Measurements from ENCODE around the gene CDK13.
"Not testable (repeated sequence)": the region's sequence is repeated elsewhere in the genome, so short reads cannot be mapped to it uniquely, and the experiment has no call there.

Gene CDK13

DNA sequence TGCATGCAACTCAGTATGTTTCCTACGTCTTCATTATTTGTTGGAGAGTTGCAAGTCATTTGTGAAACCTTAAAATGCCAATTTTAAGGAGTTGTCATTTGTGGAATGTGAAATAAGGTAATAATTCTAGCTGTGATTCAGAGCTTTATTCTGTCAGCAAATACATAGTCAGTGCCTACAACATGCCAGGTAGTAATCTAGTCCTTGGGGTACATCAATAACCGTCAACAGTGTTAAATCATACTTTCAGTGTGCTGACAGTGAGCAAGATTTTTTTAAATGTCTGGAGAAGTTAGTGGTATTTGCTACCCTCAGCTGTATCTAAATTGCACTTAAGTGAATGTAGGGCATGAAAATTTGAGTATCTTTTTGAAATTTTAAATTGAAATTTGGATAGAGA is 147.7 kb downstream of the CDK13 start:
- no peak for DNase-seq (ENCODE audit: low read depth in 2 of 2)

DNA sequence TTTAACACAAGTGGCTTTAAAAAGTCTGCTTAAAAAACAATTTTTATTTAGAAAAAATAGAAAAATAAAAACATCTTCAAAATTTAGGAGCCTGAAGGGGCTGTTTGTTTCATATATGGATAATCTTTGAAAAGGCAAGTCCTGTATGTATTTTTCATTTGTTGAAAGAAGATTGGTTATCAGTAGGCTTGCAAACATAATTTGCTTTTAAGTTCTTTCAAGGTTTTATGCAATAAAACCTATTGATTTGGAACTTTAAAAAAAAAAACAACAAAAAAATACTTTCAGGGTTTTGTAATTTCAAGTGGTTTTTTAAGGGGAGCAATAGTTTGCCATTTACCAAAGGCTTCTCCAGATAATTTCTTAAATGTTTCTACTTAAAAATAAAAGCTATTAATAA is 148.8 kb downstream of the CDK13 start:
- no peak for DNase-seq (ENCODE audit: low read depth in 2 of 2)

DNA sequence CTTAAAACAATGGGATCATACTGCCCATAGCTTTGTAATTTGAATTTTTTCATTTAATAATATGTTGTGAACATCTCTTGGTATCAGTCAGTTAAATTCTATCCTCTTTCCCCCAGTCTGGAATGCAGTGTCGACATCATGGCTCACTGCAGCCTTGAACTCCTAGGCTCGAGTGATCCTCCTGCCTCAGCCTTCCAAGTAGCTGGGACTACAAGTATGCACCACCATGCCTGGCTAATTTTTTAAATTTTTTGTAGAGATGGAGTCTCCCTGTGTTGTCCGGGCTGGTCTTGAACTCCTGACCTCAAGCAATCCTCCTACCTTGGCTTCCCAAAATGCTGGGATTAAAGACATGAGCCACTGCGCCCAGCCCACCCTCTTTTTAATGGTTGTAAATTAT is 149.8 kb downstream of the CDK13 start:
- DNase-seq (ENCODE audit: low read depth in 2 of 2), result no peak

DNA sequence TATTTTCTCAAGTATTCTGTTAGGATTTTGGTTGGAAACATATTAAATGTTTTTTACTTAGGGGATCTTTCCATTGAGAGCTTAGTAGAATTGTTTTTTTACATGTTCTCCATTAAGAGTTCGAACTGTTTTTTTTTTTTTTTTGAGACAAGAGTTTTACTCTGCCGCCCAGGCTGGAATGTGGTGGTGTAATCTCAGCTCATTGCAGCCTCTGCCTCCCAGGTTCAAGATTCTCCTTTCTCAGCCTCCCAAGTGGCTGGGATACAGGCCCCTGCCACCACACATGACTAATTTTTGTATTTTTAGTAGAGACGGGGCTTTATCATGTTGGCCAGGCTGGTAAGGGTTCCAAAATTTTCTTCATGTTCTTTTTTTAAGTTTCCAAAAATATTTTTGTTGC is 151.1 kb downstream of the CDK13 start:
- DNase-seq (ENCODE audit: low read depth in 2 of 2), result no peak

DNA sequence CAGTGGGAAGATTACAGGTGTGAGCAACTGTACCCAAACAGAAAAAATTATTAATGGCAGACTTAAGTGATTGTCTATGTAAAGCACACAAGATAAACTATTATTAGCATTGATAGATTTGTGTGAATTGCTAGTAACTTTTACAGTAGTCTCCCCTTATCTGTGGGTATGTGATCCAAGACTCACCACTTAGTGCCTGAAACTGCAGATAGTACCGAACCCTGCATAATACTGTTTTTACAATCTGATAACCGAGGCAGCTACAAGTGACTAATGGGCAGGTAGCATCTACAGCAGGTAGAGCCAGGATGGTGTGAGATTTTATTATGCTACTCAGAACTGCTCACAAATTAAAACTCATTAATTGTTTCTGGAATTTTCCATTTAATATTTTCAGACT is 152.8 kb downstream of the CDK13 start:
- no peak for DNase-seq (ENCODE audit: low read depth in 2 of 2)

DNA sequence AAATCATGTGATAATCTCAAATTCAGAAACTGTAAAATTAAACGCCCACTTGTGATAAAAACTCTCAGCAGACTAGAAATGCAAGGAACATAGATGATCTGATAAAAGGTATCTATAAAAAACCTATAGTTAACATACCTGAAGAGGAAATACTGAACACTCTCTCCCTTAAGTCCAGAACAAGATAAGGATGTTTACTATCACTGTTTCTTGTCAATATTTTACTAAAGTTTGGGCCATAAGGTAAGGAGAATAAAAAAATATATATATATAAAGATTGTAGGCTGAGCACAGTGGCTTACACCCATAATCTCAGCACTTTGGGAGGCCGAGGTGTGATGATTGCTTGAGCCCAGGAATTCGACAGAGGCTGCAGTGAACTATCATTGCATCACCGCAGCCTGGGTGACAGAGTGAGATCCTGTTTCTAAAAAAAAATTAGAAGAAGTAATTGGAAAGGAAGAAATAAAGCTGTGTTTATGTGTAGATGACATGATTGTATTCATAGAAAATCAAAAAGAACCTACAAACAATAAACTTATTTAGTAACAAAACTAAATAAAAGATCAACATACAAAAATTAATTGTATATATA is 155.9 kb downstream of the CDK13 start:
- no peak for DNase-seq (ENCODE audit: low read depth in 2 of 2)

DNA sequence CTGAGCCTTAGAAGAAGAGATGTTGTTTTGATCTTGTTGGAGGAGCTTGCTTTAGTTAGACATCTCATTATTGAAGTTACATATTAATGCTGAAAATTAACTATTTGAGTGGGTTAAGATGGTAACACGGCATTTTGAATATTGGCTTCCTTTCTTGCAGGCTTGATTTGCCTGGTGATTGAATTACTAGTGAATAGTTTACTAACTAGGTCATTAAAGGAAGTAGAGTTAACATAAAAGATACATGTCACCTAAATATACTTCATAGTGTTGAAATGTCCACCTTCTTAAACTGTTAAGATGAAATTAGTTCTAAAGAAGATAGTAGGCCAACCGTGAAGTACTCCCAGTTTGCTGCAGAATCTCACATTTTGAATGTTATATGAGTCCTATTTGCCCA is 165.9 kb downstream of the CDK13 start:
- no peak for DNase-seq (ENCODE audit: low read depth in 2 of 2)

DNA sequence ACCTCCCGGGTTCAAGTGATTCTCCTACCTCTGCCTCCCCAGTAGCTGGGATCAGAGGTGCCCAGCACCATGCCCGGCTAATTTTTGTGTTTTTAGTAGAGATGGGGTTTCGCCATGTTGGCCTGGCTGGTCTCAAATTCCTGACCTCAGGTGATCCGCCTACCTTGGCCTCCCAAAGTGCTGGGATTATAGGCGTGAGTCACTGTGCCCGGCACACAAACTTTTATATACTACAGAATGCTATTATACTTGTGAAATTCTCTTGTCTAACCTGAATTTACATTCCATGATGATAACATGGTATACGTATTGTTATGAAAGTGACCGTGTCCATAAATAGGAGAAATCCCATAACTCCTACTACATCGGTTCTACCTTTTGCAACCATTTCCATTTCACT is 167.1 kb downstream of the CDK13 start:
- not testable (repeated sequence) for DNase-seq (ENCODE audit: low read depth in 2 of 2)

DNA sequence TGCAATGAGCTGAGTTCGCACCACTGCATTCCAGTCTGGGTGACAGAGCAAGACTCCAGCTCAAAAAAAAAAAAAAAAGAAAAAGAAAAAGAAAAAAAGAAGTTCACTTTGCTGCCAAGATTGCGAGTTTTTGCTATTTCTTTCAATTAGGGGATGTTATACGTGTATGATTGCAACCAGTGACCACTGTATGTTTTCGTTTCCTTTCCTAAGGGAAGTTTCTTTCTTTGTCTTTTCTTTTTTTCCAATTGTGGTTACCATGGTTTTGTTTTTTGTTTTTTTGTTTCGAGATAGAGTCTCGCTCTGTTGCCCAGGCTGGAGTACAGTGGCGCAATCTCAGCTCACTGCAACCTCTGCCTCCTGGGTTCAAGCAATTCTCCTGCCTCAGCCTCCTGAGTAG is 168.1 kb downstream of the CDK13 start:
- DNase-seq (ENCODE audit: low read depth in 2 of 2), result not testable (repeated sequence)

DNA sequence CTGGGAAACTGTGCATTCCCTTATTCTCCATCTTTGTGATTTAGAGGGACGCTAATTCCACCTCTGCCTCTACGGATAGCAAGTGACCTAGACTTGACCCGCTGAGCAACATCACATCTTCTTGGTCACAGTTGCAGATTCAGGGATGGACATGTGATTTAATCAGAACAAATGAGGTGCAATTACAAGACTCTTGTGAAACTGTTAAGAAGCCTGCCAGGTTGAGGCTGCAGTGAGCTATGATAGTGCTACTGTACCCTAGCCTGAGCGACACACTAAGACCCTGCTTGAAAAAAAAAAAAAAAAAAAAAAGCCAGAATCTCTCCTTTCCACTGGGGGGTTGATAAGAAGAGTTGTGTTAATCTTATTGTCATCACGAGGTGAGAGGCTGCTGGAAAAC is 170.0 kb downstream of the CDK13 start:
- DNase-seq (ENCODE audit: low read depth in 2 of 2), result no peak

DNA sequence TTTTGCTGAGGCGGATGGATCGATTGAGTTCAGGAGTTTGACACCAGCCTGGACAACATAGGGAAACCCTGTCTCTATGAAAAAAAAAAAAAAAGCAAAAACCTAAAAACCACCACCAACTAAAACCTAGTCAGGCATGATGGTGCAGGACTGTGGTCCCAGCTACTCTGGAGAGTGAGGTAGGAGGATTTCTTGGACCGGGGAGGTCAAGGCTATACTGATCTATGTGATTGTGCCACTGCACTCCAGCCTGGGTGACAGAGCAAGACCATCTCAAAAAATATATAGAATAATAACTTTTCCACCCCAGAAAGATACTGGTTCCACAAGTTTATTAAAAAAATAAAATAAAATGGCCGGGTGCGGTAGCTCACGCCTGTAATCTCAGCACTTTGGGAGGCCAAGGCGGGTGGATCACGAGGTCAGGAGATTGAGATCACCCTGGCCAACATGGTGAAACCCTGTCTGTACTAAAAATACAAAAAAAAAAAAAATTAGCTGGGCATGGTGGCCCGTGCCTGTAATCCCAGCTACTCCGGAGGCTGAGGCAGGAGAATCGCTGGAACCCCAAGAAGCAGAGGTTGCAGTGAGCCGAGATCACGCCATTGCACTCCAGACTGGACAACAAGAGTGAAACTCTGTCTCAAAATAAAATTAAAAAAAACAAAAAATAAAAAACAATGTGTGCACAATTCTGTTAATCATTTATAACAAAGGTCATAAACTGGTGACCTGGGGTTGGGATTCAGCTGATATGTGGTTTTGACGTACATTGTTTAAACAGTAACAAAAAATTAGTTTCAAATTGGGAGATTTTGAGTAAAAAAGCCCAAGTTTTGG is 172.3 kb downstream of the CDK13 start:
- not testable (repeated sequence) for DNase-seq (ENCODE audit: low read depth in 2 of 2)

DNA sequence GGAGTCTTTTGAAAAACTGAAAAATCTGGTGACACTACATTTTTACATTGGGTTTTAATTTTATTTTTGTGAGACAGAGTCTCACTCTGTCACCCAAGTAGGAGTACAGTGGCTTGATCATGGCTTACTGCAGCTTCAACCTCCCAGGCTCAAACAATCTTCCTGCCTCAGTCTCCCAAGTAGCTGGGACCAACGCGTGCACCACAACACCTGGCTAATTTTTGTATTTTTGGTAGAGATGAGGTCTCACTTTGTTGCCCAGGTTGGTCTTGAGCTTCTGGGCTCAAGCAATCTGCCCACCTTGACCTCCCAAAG is 172.8 kb downstream of the CDK13 start:
- DNase-seq (ENCODE audit: low read depth in 2 of 2), result no peak

DNA sequence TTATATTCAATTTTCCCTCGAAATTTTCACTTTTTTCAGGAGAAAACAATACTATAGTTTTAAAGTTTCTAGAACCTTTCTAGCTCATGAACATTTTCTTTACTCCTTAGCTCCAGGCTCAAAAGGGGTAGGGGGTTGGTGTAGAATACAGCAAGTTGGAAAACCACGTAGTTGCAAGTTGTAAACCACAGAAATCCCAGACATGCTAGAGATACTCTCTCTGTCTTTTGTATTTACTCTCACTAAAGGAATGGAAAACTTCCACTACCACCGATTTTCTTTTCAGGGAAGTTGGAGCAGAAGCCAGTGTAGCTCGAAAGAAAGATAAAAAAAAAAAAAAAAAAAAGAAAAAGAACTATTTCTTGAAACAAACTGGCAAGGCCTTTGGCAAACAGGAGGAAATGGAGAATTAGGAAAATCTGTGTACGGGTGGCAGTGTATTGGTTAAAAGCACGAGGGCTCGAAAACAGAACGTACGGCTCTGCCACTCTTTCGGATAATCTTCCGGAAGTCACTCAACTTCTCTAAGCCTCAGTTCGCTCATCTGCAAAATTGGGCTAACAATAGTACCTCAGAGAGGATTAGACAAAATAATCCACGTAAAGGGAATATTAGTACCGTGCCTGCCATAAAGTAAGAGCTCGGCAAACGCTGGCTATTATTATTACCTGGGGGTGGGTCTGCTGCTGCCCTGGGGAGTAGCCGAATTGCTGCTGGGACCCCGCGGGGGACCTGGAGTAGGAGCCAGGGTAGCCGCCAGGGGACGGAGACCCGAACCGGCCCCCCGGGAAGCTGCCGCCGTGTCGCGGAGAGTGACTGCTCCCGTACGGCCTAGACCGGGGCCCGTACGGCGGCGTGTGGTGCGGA is 183.7 kb downstream of the CDK13 start:
- no peak for DNase-seq (ENCODE audit: low read depth in 2 of 2)

DNA sequence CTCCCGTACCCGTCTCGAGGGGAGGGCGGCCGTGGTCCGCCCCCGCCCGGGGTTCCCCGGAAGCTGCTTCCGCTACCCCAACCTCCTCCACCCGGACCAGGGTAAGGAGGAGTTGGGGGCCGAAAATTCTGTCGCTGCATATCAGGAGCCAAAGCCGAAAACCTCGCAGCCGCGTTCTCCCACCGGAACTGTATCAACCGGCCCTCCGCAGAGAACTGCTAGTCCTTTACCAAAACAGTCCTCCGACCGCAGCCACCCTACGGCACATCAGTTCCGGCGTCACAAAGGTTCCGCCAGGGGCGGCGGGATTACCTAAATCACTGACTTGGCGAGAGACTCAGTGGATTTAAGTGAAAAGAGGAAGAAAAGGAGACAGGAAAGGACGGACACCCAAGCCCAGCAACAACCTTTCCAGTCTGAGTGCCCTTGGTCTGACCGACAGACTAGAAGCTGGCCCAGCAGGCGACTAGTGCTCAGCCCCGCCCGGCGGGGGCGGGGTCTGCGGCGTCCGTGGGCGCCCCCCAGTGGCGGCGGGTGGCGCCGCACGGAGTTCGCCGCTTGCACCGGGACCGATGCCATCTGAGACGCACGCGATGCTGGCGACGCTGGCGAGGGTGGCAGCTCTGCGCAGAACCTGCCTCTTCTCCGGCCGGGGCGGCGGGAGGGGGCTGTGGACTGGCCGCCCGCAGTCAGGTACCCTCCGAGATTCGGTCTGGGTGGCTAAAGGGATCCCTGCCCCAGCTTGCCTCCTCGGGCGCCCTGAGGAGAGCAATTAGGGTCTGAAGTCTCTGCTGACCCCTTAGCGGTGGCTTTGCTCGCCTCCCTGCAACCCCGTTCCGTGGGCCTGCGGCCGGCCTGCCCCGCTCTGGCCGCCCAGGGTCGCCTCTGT is 184.6 kb downstream of the CDK13 start, which contains the start of the genes MPLKIP and SUGCT:
MPLKIP (minus strand) TSS at position 195 of the 889 bp plus-strand sequence; CDS start at position 140, 55 bp downstream.
SUGCT (plus strand) TSS at position 578 of the 889 bp plus-strand sequence.
- DNase-seq (ENCODE audit: low read depth in 2 of 2), result peak; percentile 73 to 81

DNA sequence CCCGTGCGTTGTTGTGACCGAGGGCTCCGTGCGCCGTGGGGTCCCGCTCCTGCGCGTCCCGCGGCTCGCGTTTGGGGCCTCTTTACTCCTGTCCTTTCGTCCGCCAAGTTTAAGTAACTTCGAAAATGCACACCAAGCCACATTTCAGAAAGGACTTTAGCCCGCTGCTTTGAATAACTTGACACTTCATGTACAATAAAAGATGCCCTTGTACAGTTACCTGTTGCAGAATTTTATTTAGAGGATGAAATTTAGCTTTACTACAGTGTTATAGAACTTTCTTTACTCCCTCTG is 185.2 kb downstream of the CDK13 start:
- no peak for DNase-seq (ENCODE audit: low read depth in 2 of 2)

DNA sequence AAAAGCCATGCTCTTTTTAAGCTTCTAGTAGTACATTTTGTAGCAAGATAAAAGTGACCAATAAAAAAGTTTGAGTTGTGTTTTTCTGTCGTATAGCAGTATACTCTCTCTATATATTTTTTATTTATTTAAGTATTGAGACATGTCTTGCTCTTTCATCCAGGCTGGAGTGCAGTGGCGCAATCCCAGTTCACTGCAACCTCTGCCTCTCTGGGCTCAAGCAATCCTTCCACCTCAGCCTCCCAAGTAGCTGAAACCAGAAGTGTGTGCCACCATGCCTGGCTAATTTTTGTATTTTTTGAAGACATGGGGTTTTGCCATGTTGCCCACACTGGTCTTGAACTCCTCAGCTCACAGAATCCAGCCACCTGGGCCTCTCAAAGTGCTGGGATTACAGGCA is 187.5 kb downstream of the CDK13 start:
- DNase-seq (ENCODE audit: low read depth in 2 of 2), result no peak

DNA sequence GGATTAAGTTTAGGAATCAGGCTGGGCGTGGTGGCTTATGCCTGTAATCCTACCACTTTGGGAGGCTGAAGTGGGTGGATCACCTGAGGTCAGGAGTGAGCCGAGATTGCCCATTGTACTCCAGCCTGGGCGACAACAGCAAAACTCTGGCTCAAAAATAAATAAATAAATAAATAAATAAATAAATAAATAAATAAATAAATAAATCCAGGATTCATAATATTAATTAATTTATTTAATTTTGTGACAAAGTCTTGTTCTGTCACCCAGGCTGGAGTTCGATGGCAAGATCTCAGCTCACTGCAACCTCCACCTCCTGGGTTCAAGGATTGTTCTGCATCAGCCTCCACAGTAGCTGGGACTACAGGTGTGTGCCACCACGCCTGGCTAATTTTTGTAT is 188.9 kb downstream of the CDK13 start:
- DNase-seq (ENCODE audit: low read depth in 2 of 2), result no peak

DNA sequence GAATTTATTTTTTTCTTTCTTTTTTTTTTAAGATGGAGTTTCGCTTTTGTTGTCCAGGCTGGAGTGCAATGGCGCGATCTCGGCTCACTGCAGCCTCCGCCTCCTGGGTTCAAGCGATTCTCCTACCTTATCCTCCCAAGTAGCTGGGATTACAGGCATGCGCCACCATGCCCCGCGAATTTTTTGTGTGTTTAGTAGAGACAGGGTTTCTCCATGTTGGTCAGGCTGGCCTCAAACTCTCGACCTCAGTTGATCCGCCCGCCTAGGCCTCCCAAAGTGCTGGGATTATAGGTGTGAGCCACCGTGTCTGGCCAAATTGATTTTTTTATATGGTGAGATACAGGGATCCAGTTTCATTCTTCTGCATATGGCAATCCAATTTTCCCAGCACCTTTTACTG is 189.8 kb downstream of the CDK13 start:
- DNase-seq (ENCODE audit: low read depth in 2 of 2), result not testable (repeated sequence)

DNA sequence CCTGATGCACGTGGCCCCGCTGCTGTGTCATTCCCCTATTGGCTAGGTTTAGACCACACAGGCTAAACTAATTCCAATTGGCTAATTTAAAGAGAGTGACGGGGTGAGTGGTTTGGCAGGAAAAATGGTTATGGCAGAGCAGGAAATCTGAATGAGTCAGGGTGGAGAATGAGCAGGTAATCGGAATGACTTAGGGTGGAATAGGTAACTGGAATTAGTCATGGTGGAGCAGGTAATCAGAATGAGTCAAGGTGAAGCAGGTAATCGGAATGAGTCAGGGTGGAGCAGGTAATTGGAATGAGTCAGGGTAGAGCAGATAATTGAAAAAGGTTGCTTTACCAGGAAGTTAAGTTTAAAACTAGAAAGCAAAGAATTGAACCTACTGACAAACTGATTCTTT is 191.9 kb downstream of the CDK13 start:
- not testable (repeated sequence) for DNase-seq (ENCODE audit: low read depth in 2 of 2)

DNA sequence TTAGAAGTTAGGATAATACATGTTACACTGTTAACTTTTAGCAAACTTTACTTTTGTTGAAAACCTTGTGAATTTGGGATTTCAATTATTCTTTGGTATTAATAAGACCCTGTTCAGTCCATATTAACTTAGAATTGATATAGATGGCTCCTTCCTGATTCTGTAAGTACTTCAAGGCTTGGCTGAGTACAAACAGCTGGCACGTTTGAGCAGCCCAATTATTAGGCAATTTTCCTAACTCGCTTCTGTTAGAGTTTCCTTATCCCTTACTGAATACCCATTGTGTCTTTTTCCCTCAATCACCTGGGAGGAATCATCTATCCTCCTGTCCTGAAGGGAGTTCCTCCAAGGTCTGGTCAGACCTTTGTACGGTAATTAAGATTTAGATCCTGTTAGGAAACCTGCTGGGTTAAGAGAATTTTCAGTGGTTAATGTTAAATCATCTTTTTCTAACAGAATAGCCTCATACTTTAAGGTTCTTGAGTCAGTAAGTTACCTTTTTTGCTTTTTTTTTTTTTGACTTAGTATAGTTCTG is 195.6 kb downstream of the CDK13 start:
- DNase-seq (ENCODE audit: low read depth in 2 of 2), result not testable (repeated sequence)

All from fibroblast of skin of left quadriceps (primary cell).